ENCODE measurements around the gene MSMB. TPM values are rescaled to one million over a fixed set of nuclear protein-coding genes. Genes with fewer than 3 reads are reported as not detected.

MSMB gene
- total and polyA plus RNA-seq, 9 of the 15 experiments (the other 6 are each of a cell fraction or from before 2014, with no cell fraction given) = 0.21 to 0.60 TPM; not detected in 7

GRCh38 chr10:46020344-46020657 is 25.8 kb downstream of the MSMB start:
- Histone ChIP-seq H3K9me3 (replicated peaks; ENCODE audit: control insufficient read depth, insufficient read depth, low read depth, low read length) (no peaks in the 10 kb centered on the region), H3K79me2 (ENCODE audit: control insufficient read depth, insufficient read depth, low read length) (peaks cover 100% of the 10 kb centered on the region), H3K36me3 (ENCODE audit: control insufficient read depth, insufficient read depth, low read length) (peaks cover 58% of the 10 kb centered on the region), H4K20me1 (replicated peaks; ENCODE audit: control insufficient read depth, insufficient read depth, low read length) (peaks cover 19% of the 10 kb centered on the region), H3K4me1 (replicated peaks in 1 of 2; ENCODE audit: control insufficient read depth in 2 of 2, insufficient read depth in 2 of 2, low read length in 2 of 2) (peaks cover 32 to 62% of the 10 kb centered on the region in 2 experiments), H3K27ac (ENCODE audit: extremely low read depth, low read depth, low read length) (peak overlapping the region; percentile 39), H3K4me2 (ENCODE audit: insufficient read depth, low read length) (peak overlapping the region; percentile 87), H3K4me3 (peak overlapping the region; percentile 1; the same call in 1 of the 2 replicates), H3K27me3 (ENCODE audit: control insufficient read depth in 2 of 2, insufficient read depth in 2 of 2, low read length in 2 of 2) (no peaks in the 10 kb centered on the region), H3K9ac (ENCODE audit: insufficient read depth in 1 of 2, low read depth in 2 of 2, low read length in 2 of 2) (peak overlapping the region in 1 of 2 experiments; percentile 25; a peak in 3 of 4 replicates), H3K9me1 (ENCODE audit: control insufficient read depth, insufficient read depth, low read length) (no peaks in the 10 kb centered on the region), H2AFZ (ENCODE audit: low read depth, low read length) (no peak overlapping the region)
- BruUV-seq (replicated peaks) = no TSS peak
- WGBS (ENCODE audit: insufficient coverage, low coverage, missing lambda C conversion rate) = 1% methylated on average over 3 of the region's 3 CpGs
- peak; percentile 21 for ATAC-seq
- POLR2A ChIA-PET = interaction anchor here (1.9 to 11.8 kb wide), 3 partner anchors 9 to 19 kb away, joined by 14 to 136 read pairs (median 37); no protein-coding TSS in a partner anchor
- intact Hi-C loops (cut with micrococcal nuclease) = loop anchor here (5.0 kb wide), 3 partner anchors 208 to 1013 kb away; no protein-coding TSS in a partner anchor
- FAIRE-seq = no peak
- CTCF ChIA-PET (ENCODE audit: low intra/inter-chr PET ratio) = no interaction called here
- DNase-seq (ENCODE audit: extremely low read depth in 1 of 4, low spot score in 3 of 4) = peak in 2 of 4 experiments; percentile 62 to 78
- in situ Hi-C loops (cut with MboI) = no loop called here
- no peak for TF ChIP-seq ETV5 (CRISPR knock-in tag; IDR thresholded peaks at IDR 0.05; ENCODE audit: low read depth)
- TF ChIP-seq, protein P1, sequence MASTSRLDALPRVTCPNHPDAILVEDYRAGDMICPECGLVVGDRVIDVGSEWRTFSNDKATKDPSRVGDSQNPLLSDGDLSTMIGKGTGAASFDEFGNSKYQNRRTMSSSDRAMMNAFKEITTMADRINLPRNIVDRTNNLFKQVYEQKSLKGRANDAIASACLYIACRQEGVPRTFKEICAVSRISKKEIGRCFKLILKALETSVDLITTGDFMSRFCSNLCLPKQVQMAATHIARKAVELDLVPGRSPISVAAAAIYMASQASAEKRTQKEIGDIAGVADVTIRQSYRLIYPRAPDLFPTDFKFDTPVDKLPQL (IDR thresholded peaks at IDR 0.05; ENCODE audit: extremely low read depth, insufficient read length) = no peak
- TF ChIP-seq NR4A1 (CRISPR knock-in tag; IDR thresholded peaks at IDR 0.05) = no peak
- no peak for TF ChIP-seq NR4A1 (tag; IDR thresholded peaks at IDR 0.05)
- no peak for TF ChIP-seq ZNF384 (IDR thresholded peaks at IDR 0.05; ENCODE audit: low read depth, low read length)
- peak; percentile 88 for TF ChIP-seq PKNOX1 (IDR thresholded peaks at IDR 0.05)
- no peak for TF ChIP-seq CREB5 (CRISPR knock-in tag; IDR thresholded peaks at IDR 0.05)
- TF ChIP-seq DNMT1 (IDR thresholded peaks at IDR 0.05) = no peak
- TF ChIP-seq CBFA2T3 (IDR thresholded peaks at IDR 0.05) = peak; percentile 81
- TF ChIP-seq LEF1 (IDR thresholded peaks at IDR 0.05) = peak; percentile 62; the same call in 1 of the 2 replicates
- TF ChIP-seq TAL1 (IDR thresholded peaks at IDR 0.05) = peak; percentile 64
- no peak for TF ChIP-seq U2AF2 (optimal IDR thresholded peaks at IDR 0.05; ENCODE audit: low read depth, low read length)
- TF ChIP-seq KDM1A (IDR thresholded peaks at IDR 0.05) = peak in 1 of 2 experiments; percentile 30; a peak in 2 of 4 replicates
- no peak for TF ChIP-seq FOXM1 (IDR thresholded peaks at IDR 0.05; ENCODE audit: low read depth)
- no peak for TF ChIP-seq FOXM1 (CRISPR knock-in tag; IDR thresholded peaks at IDR 0.05; ENCODE audit: low read depth)
- TF ChIP-seq STAT5A (IDR thresholded peaks at IDR 0.05; ENCODE audit: borderline replicate concordance, low read length) = peak; percentile 65
- no peak for TF ChIP-seq SNRNP70 (optimal IDR thresholded peaks at IDR 0.05; ENCODE audit: low read depth, low read length)
